Measurements from ENCODE around the gene ROPN1.

DNA sequence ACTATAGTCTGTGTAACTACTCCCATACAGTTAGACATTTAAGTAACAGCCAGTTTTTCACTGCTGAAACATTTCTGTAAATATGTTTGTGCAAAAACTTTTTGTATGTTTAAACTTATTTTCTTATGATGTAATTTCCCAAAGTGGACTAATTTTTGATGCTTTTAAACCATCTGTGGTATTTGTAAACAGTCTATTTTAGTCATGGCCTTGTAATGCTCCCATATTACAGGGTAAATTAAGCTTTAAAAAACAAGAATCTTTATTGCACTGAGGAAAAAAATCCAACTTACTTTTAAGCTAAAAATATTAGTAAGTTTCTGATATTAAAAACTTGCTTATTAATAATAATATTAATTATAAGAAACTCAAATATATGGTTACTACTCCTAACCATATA is 44.4 kb downstream of the ROPN1 start:
- no peak for TF ChIP-seq EP300 (IDR thresholded peaks at IDR 0.05)
- TF ChIP-seq, protein P1, sequence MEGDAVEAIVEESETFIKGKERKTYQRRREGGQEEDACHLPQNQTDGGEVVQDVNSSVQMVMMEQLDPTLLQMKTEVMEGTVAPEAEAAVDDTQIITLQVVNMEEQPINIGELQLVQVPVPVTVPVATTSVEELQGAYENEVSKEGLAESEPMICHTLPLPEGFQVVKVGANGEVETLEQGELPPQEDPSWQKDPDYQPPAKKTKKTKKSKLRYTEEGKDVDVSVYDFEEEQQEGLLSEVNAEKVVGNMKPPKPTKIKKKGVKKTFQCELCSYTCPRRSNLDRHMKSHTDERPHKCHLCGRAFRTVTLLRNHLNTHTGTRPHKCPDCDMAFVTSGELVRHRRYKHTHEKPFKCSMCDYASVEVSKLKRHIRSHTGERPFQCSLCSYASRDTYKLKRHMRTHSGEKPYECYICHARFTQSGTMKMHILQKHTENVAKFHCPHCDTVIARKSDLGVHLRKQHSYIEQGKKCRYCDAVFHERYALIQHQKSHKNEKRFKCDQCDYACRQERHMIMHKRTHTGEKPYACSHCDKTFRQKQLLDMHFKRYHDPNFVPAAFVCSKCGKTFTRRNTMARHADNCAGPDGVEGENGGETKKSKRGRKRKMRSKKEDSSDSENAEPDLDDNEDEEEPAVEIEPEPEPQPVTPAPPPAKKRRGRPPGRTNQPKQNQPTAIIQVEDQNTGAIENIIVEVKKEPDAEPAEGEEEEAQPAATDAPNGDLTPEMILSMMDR (IDR thresholded peaks at IDR 0.05) = no peak
- no peak for TF ChIP-seq POLR2A (IDR thresholded peaks at IDR 0.05)
